Colonic mucosa (tissue), 4 donors: ENCODE data around the gene TRNT1. TPM values are rescaled to one million over a fixed set of nuclear protein-coding genes. Genes with fewer than 3 reads are reported as not detected.

Source experiments
- DNase-seq: peaks from one replicate; pipeline ENCODE4 v3.0.0-alpha.2; 2020
- H3K27ac ChIP-seq: fragments of 200-600 bp; one replicate; pipeline ENCODE4 v1.8.0; 2021
- H3K27me3 ChIP-seq: fragments of 200-600 bp; one replicate; pipeline ENCODE4 v1.8.0; 2021
- H3K36me3 ChIP-seq: fragments of 200-600 bp; one replicate; pipeline ENCODE4 v1.8.0; 2021
- H3K4me1 ChIP-seq: fragments of 200-600 bp; one replicate; pipeline ENCODE4 v1.8.0; 2021; ENCODE audit warnings: mild to moderate bottlenecking
- H3K4me3 ChIP-seq: fragments of 200-600 bp; one replicate; pipeline ENCODE4 v1.8.0; 2021
- H3K9ac ChIP-seq, 2 donors: one replicate each; pipeline ENCODE4 v1.7.0; 2013; ENCODE audit warnings: control low read depth in 2 of 2, low read depth in 2 of 2, low read length in 2 of 2
- H3K9me3 ChIP-seq: fragments of 200-600 bp; one replicate; pipeline ENCODE4 v1.8.0; 2021
- CTCF ChIP-seq: fragments of 200-600 bp; IDR thresholded peaks from one replicate; pipeline ENCODE4 v1.8.0; 2022; ENCODE audit warnings: antibody characterized with exemption, mild to moderate bottlenecking
- intact Hi-C: fragments of 100-400 bp; cut with DNase I; formaldehyde crosslinking; loops from one replicate; pipeline ENCODE4 v1.14.1; 2022
- total RNA-seq, 2 donors: library from RNA; stranded (reverse); fragmentation: NEBNext Ultra II Directional in 1 of 2; extraction: Animal tissue kit (Norgen Biotek cat#: 25700) in 1 of 2; gene quantifications; one replicate each; pipeline ENCODE4 v1.2.1, GENCODE V29; 2021
- donor health status: healthy.
- donor health status: DM: no; HTN: no; CAD: no.
- donor health status: DM: no; HTN: no; CAD: no.

TRNT1 gene
- total RNA-seq, 2 donors from 2014 or later: 15.7 to 26.8 TPM

DNA sequence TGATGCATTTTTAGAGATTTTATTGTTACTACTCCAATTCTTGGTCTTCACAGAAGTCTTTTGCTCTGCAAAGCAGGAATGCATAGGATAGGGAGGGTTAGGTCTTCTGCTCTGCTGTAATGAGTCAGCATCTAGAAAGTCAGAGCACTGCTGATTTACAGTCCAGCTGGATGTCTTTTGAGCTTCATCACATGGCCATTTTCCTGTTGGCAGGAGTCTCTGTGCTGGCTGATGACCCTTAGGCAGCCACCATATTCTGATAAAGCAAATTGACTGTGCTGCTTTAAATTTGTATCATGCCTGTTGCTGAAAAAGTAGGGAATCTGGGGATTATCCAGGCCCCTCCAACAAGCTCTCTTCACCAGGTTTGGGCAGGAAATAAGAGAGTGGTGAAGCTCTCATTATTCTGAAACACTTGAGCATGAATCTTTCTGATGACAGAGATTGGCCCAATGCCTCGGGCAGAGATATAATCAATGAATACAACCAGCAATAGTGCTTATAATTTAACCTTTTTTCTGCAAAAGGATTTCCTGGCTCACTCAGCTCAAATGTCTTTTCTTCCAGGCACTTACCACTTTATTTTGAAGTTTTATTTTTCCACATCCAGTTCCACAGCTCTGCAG lies 62.5 kb downstream of the TRNT1 start:
- DNase-seq: no peak
- intact Hi-C loops: no loop called here
- no peak for TF ChIP-seq CTCF

DNA sequence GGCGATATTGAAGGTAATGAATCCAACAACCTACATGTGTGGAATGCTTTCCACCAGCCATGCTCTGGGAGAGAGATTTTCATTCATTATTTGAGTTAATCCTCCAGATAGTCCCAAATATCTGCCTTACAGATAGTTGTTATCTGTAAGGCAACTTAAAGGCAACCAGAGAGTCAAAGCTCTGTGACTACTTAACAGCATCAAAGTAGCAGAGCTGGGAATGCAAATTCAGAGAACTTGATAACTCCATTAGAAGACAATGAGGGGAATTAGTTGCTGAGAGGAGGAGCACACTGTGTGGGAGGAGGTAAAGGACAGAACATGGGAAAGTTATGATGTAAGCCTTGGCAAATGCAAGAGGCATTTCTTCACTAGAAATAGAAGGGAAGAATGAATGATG lies 63.2 kb downstream of the TRNT1 start:
- Histone ChIP-seq H3K27ac (no peak overlapping the region), H3K4me3 (no peak overlapping the region), H3K9ac (no peak overlapping the region), H3K4me1 (no peaks in the 10 kb centered on the region), H3K36me3 (no peaks in the 10 kb centered on the region), H3K27me3 (no peaks in the 10 kb centered on the region), H3K9me3 (no peaks in the 10 kb centered on the region)
- no peak for TF ChIP-seq CTCF
- intact Hi-C loops: no loop called here
- DNase-seq: no peak

More for the DNA sequence above, 62.5 kb downstream of the TRNT1 start:
- no peaks in the 10 kb centered on the region for H3K4me1 ChIP-seq
- no peak overlapping the region for H3K27ac ChIP-seq
- no peaks in the 10 kb centered on the region for H3K36me3 ChIP-seq
- no peaks in the 10 kb centered on the region for H3K27me3 ChIP-seq
- H3K4me3 ChIP-seq: no peak overlapping the region
- no peak overlapping the region for H3K9ac ChIP-seq
- H3K9me3 ChIP-seq: no peaks in the 10 kb centered on the region

DNA sequence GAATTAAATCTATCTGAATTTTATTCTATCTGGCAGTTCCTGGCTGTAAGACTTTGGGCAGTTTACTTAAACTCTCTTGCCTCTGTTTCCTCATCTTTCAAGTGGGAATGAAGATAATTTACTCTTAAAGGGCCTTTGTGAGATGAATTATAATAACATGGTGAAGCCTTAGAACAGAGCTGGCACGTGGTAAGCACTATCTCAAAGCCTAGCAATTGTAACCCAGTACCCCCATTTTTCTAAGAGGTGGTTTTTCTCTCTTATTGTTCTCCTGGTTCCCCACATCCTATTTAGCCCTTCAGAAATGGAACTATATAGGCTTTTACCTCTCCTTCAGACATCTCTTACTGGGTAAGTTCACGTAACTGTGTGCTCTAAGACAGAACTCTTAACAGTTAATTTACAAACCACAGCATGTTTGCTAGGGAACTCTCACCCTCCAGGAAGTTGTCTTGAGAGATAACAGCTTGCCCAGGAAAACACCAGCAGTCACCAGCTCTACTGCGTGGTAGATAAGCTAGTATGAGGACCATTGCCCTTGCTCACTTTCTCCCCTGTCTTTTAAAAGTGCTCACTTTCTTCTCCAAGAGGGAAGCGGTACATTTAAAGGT lies 65.0 kb downstream of the TRNT1 start:
- Histone ChIP-seq H3K27ac (no peak overlapping the region), H3K4me3 (no peak overlapping the region), H3K9me3 (no peaks in the 10 kb centered on the region), H3K27me3 (no peaks in the 10 kb centered on the region), H3K4me1 (no peaks in the 10 kb centered on the region), H3K36me3 (no peaks in the 10 kb centered on the region), H3K9ac (no peak overlapping the region)
- intact Hi-C loops: no loop called here
- no peak for DNase-seq
- no peak for TF ChIP-seq CTCF

- no peak for DNase-seq
- intact Hi-C loops: no loop called here
- H3K4me3 ChIP-seq: no peak overlapping the region
- H3K27me3 ChIP-seq: no peaks in the 10 kb centered on the region
- no peak overlapping the region for H3K27ac ChIP-seq
- no peaks in the 10 kb centered on the region for H3K4me1 ChIP-seq
- no peak overlapping the region for H3K9ac ChIP-seq
- TF ChIP-seq CTCF: no peak
- H3K36me3 ChIP-seq: no peaks in the 10 kb centered on the region
- no peaks in the 10 kb centered on the region for H3K9me3 ChIP-seq
Observed at GRCh38 chr3:3192286-3192675, 65.5 kb downstream of the TRNT1 start.

DNA sequence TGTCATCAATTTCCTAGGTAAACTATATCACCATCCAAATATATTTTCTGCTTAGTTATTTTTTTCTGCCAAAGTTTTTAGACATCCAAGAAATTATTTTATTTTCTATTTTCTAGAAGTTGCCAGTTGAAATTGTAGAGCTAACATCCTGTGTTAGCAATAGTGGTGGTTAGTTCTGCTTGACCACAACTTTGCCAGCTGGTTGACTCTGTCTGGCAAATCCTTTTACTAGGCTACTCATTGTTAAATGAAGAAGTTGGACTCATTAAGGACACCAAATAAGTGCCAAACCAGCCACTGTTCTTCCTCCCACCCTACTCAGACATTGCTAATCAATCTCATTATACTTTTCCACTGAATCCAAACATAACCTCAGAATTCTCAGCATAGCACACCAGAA lies 68.1 kb downstream of the TRNT1 start:
- Histone ChIP-seq H3K27me3 (no peaks in the 10 kb centered on the region), H3K36me3 (no peaks in the 10 kb centered on the region), H3K27ac (no peak overlapping the region), H3K4me3 (no peak overlapping the region), H3K4me1 (no peaks in the 10 kb centered on the region), H3K9me3 (no peaks in the 10 kb centered on the region), H3K9ac (no peak overlapping the region)
- no peak for DNase-seq
- no peak for TF ChIP-seq CTCF
- intact Hi-C loops: loop anchor here (5.0 kb wide), 1 partner anchor 807 kb away; no protein-coding TSS in a partner anchor
